Measurements from ENCODE around the gene GPR4.

The GPR4 gene

DNA sequence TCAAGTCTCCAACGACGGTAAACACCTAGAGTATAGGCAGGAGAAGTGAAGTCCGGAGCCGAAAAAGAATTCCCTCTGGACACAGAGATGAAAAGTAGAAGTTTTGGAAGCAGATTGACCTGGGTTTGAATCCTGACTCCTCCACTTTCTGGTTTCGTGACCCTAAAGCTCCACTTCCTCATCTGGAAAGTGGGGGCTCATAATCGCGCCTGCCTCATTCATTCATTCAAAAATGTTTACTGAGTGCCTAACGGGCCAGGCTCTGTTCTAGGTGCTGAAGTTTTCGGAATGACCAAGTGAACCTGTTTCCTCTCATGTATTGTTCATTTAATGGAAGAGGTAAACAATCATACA, 44.3 kb upstream of the GPR4 start:
- TF ChIP-seq SNAI2 (CRISPR knock-in tag; IDR thresholded peaks at IDR 0.05) (0 out of 2 replicates have a peak, but pooled peaks have one; percentile 14), ZNF8 (CRISPR knock-in tag; IDR thresholded peaks at IDR 0.05) (no peak), ESRRG (CRISPR knock-in tag; IDR thresholded peaks at IDR 0.05) (no peak)
- ATAC-seq = no peak

- ATAC-seq = peak; percentile 95
- TF ChIP-seq, protein P1, sequence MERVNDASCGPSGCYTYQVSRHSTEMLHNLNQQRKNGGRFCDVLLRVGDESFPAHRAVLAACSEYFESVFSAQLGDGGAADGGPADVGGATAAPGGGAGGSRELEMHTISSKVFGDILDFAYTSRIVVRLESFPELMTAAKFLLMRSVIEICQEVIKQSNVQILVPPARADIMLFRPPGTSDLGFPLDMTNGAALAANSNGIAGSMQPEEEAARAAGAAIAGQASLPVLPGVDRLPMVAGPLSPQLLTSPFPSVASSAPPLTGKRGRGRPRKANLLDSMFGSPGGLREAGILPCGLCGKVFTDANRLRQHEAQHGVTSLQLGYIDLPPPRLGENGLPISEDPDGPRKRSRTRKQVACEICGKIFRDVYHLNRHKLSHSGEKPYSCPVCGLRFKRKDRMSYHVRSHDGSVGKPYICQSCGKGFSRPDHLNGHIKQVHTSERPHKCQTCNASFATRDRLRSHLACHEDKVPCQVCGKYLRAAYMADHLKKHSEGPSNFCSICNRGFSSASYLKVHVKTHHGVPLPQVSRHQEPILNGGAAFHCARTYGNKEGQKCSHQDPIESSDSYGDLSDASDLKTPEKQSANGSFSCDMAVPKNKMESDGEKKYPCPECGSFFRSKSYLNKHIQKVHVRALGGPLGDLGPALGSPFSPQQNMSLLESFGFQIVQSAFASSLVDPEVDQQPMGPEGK (CRISPR knock-in tag; IDR thresholded peaks at IDR 0.05; ENCODE audit: borderline replicate concordance) = peak; percentile 64; the same call in 1 of the 2 replicates
- no peak for TF ChIP-seq TOX (CRISPR knock-in tag; IDR thresholded peaks at IDR 0.05; ENCODE audit: borderline replicate concordance)
- 0 out of 2 replicates have a peak, but pooled peaks have one; percentile 56 for TF ChIP-seq GLIS3 (CRISPR knock-in tag; IDR thresholded peaks at IDR 0.05)
- no peak for TF ChIP-seq SNAI2 (CRISPR knock-in tag; IDR thresholded peaks at IDR 0.05)
- peak; percentile 27; the same call in 1 of the 2 replicates for TF ChIP-seq ZNF70 (CRISPR knock-in tag; IDR thresholded peaks at IDR 0.05)
- no peak for TF ChIP-seq BACH2 (CRISPR knock-in tag; IDR thresholded peaks at IDR 0.05; ENCODE audit: borderline replicate concordance)
- no peak for TF ChIP-seq ARNTL (CRISPR knock-in tag; IDR thresholded peaks at IDR 0.05; ENCODE audit: borderline replicate concordance, low read depth)
- TF ChIP-seq ISL1 (CRISPR knock-in tag; IDR thresholded peaks at IDR 0.05) = no peak
- no peak for TF ChIP-seq CSDC2 (CRISPR knock-in tag; IDR thresholded peaks at IDR 0.05)
- TF ChIP-seq RARB (CRISPR knock-in tag; IDR thresholded peaks at IDR 0.05) = no peak
- no peak for TF ChIP-seq ZNF565 (CRISPR knock-in tag; conservative IDR thresholded peaks at IDR 0.05; ENCODE audit: low read depth)
- TF ChIP-seq ESRRG (CRISPR knock-in tag; IDR thresholded peaks at IDR 0.05) = no peak
- TF ChIP-seq ZNF8 (CRISPR knock-in tag; IDR thresholded peaks at IDR 0.05) = no peak
- no peak for TF ChIP-seq TCF4 (CRISPR knock-in tag; IDR thresholded peaks at IDR 0.05; ENCODE audit: borderline replicate concordance)
- TF ChIP-seq TSHZ2 (CRISPR knock-in tag; IDR thresholded peaks at IDR 0.05) = no peak
- TF ChIP-seq CREB5 (CRISPR knock-in tag; IDR thresholded peaks at IDR 0.05; ENCODE audit: low read depth) = no peak
- TF ChIP-seq OSR1 (CRISPR knock-in tag; IDR thresholded peaks at IDR 0.05) = no peak
- TF ChIP-seq, protein P2, sequence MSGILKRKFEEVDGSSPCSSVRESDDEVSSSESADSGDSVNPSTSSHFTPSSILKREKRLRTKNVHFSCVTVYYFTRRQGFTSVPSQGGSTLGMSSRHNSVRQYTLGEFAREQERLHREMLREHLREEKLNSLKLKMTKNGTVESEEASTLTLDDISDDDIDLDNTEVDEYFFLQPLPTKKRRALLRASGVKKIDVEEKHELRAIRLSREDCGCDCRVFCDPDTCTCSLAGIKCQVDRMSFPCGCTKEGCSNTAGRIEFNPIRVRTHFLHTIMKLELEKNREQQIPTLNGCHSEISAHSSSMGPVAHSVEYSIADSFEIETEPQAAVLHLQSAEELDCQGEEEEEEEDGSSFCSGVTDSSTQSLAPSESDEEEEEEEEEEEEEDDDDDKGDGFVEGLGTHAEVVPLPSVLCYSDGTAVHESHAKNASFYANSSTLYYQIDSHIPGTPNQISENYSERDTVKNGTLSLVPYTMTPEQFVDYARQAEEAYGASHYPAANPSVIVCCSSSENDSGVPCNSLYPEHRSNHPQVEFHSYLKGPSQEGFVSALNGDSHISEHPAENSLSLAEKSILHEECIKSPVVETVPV (CRISPR knock-in tag; IDR thresholded peaks at IDR 0.05) = 0 out of 2 replicates have a peak, but pooled peaks have one; percentile 61
- 0 out of 2 replicates have a peak, but pooled peaks have one; percentile 54 for TF ChIP-seq ZFP3 (CRISPR knock-in tag; IDR thresholded peaks at IDR 0.05)
- no peak for TF ChIP-seq ZFP30 (CRISPR knock-in tag; IDR thresholded peaks at IDR 0.05)
- no peak for TF ChIP-seq PPARA (CRISPR knock-in tag; IDR thresholded peaks at IDR 0.05; ENCODE audit: borderline replicate concordance)
- TF ChIP-seq, protein P3, sequence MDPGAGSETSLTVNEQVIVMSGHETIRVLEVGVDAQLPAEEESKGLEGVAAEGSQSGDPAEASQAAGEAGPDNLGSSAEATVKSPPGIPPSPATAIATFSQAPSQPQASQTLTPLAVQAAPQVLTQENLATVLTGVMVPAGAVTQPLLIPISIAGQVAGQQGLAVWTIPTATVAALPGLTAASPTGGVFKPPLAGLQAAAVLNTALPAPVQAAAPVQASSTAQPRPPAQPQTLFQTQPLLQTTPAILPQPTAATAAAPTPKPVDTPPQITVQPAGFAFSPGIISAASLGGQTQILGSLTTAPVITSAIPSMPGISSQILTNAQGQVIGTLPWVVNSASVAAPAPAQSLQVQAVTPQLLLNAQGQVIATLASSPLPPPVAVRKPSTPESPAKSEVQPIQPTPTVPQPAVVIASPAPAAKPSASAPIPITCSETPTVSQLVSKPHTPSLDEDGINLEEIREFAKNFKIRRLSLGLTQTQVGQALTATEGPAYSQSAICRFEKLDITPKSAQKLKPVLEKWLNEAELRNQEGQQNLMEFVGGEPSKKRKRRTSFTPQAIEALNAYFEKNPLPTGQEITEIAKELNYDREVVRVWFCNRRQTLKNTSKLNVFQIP (CRISPR knock-in tag; IDR thresholded peaks at IDR 0.05; ENCODE audit: borderline replicate concordance, low read depth) = no peak
- TF ChIP-seq ZC3H10 (CRISPR knock-in tag; IDR thresholded peaks at IDR 0.05) = no peak
Observed at GRCh38 chr19:45645631-45646344, 43.8 kb upstream of the GPR4 start.

All from SK-N-SH treated with all-trans-retinoic acid at 6 μM for 48 hours (cell line).